Frontal cortex (tissue), 4 donors: ENCODE data around the gene S100P. TPM values are rescaled to one million over a fixed set of nuclear protein-coding genes. Genes with fewer than 3 reads are reported as not detected.
A peak's percentile ranks its signal among the peaks of the same experiment; 100 is the strongest.
"Not testable (repeated sequence)": the region's sequence is repeated elsewhere in the genome, so short reads cannot be mapped to it uniquely, and the experiment has no call there.

ENCODE experiments used
- DNase-seq, 2 donors: peaks; one replicate each; pipeline ENCODE4 v3.0.0; 2012; ENCODE audit warnings: low spot score in 2 of 2
- FAIRE-seq: peaks from 2 replicates; lab custom pipeline; 2012; peaks lifted over from hg19 to GRCh38; lab: Jason Lieb, UNC
- total RNA-seq: library from RNA; depleted of rRNA; stranded (reverse); fragments of >200 nt; gene quantifications from one replicate; pipeline ENCODE4 v1.2.3, GENCODE V29; 2014
- donor health status: control.
- donor health status: control.
- donor health status: control.

The S100P gene
- total RNA-seq, 1 donor from 2014 or later, result 0.41 TPM

GRCh38 chr4:6672541-6673190 lies 21.0 kb upstream of the S100P start:
- not testable (repeated sequence) for DNase-seq, FAIRE-seq

GRCh38 chr4:6673191-6673659 lies 20.5 kb upstream of the S100P start:
- not testable (repeated sequence) for DNase-seq, FAIRE-seq

- DNase-seq (peak; percentile 92 to 96), FAIRE-seq (no peak)
These were observed 19.8 kb upstream of the S100P start for GRCh38 chr4:6673660-6674499.

GRCh38 chr4:6674500-6675149 lies 19.1 kb upstream of the S100P start:
- no peak for FAIRE-seq

GRCh38 chr4:6676722-6677558 lies 16.7 kb upstream of the S100P start:
- no peak for DNase-seq
- no peak for FAIRE-seq

More at GRCh38 chr4:6674500-6675149, 19.1 kb upstream of the S100P start:
- no peak for DNase-seq

- FAIRE-seq (no peak), DNase-seq (no peak)
These were observed 13.2 kb upstream of the S100P start for GRCh38 chr4:6680372-6681034.

GRCh38 chr4:6681191-6681590 lies 12.5 kb upstream of the S100P start:
- DNase-seq, result no peak
- no peak for FAIRE-seq

GRCh38 chr4:6682862-6683590 lies 10.7 kb upstream of the S100P start:
- FAIRE-seq (no peak), DNase-seq (no peak)

- FAIRE-seq (no peak), DNase-seq (no peak)
These were observed 9.0 kb upstream of the S100P start for GRCh38 chr4:6684656-6685055.

GRCh38 chr4:6686104-6686787 lies 7.4 kb upstream of the S100P start:
- FAIRE-seq (no peak), DNase-seq (no peak)

GRCh38 chr4:6687947-6688878 lies 5.5 kb upstream of the S100P start:
- DNase-seq (no peak), FAIRE-seq (no peak)

GRCh38 chr4:6688879-6689505 lies 4.7 kb upstream of the S100P start:
- FAIRE-seq (no peak), DNase-seq (peak in 1 of 2 donors; percentile 55)

GRCh38 chr4:6689506-6689960 lies 4.1 kb upstream of the S100P start:
- no peak for DNase-seq
- no peak for FAIRE-seq

- FAIRE-seq, result no peak
These were observed 1.3 kb upstream of the S100P start for GRCh38 chr4:6692379-6692778.

GRCh38 chr4:6692806-6693205 lies 872 bp upstream of the S100P start:
- no peak for FAIRE-seq
- DNase-seq, result no peak

More at GRCh38 chr4:6692379-6692778, 1.3 kb upstream of the S100P start:
- no peak for DNase-seq

GRCh38 chr4:6694177-6694901 lies 661 bp downstream of the S100P start:
- FAIRE-seq (no peak), DNase-seq (no peak)
